Breast epithelium (tissue), 4 donors: ENCODE measurements around the gene NCAPD3. TPM values are rescaled to one million over a fixed set of nuclear protein-coding genes. Genes with fewer than 3 reads are reported as not detected.
A peak's percentile ranks its signal among the peaks of the same experiment; 100 is the strongest.
"Not testable (repeated sequence)": the region's sequence is repeated elsewhere in the genome, so short reads cannot be mapped to it uniquely, and the experiment has no call there.

Source experiments
- DNase-seq, 2 donors: peaks; one replicate each; pipeline ENCODE4 v3.0.0-alpha.2; 2019; ENCODE audit warnings: low spot score in 2 of 2
- H3K27ac ChIP-seq, 2 donors: fragments of 200-600 bp; sonication (generic) in 1 of 2; one replicate each; pipeline ENCODE4 v1.5.1; 2016 to 2019; ENCODE audit warnings: mild to moderate bottlenecking in 1 of 2
- H3K27me3 ChIP-seq, 2 donors: fragments of 200-600 bp; sonication (generic) in 1 of 2; one replicate each; pipeline versions ENCODE4 v1.5.1 to v1.6.0; 2017 to 2019; ENCODE audit warnings: control low read depth in 1 of 2, mild to moderate bottlenecking in 1 of 2
- H3K36me3 ChIP-seq: fragments of 200-600 bp; one replicate; pipeline ENCODE4 v1.5.1; 2019
- H3K4me1 ChIP-seq, 2 donors: fragments of 200-600 bp; sonication (generic); one replicate each; pipeline ENCODE4 v1.5.1; 2016 to 2019; ENCODE audit warnings: control low read depth in 1 of 2
- H3K4me3 ChIP-seq, 3 donors: fragments of 200-600 bp; sonication (generic); 1 replicate in 2 of 3; 2 replicates in 1 of 3; pipeline ENCODE4 v1.5.1; 2016 to 2019; ENCODE audit warnings: mild to moderate bottlenecking in 3 of 3, moderate library complexity in 2 of 3
- H3K9me3 ChIP-seq, 2 donors: fragments of 200-600 bp; sonication (generic) in 1 of 2; one replicate each; pipeline ENCODE4 v1.5.1; 2016 to 2019; ENCODE audit warnings: control low read depth in 1 of 2
- CTCF ChIP-seq, 3 donors: fragments of 450-650 bp; IDR thresholded peaks; one replicate each; pipeline ENCODE4 v1.5.1; 2016 to 2017; ENCODE audit warnings: antibody characterized with exemption in 3 of 3, mild to moderate bottlenecking in 3 of 3, moderate library complexity in 3 of 3
- POLR2A ChIP-seq: fragments of 450-650 bp; IDR thresholded peaks from one replicate; pipeline ENCODE4 v1.6.1; 2016; ENCODE audit warnings: antibody characterized with exemption, mild to moderate bottlenecking, moderate library complexity
- POLR2AphosphoS5 ChIP-seq, 3 donors: sonication (generic); formaldehyde crosslinking; IDR thresholded peaks; one replicate each; pipeline ENCODE4 v1.6.1; 2017; ENCODE audit warnings: antibody characterized with exemption in 3 of 3
- intact Hi-C: fragments of 100-400 bp; cut with DNase I; formaldehyde crosslinking; loops from one replicate; pipeline ENCODE4 v1.15.1; 2023; ENCODE audit warnings: low total_unique reads
- total RNA-seq, 3 donors: library from RNA; depleted of rRNA; stranded (reverse); fragments of >200 nt; gene quantifications; one replicate each; pipeline ENCODE4 v1.1.0, GENCODE V29; 2016

Gene NCAPD3
- total RNA-seq, 3 donors from 2014 or later = 12.0 to 16.5 (median 12.1) TPM

DNA sequence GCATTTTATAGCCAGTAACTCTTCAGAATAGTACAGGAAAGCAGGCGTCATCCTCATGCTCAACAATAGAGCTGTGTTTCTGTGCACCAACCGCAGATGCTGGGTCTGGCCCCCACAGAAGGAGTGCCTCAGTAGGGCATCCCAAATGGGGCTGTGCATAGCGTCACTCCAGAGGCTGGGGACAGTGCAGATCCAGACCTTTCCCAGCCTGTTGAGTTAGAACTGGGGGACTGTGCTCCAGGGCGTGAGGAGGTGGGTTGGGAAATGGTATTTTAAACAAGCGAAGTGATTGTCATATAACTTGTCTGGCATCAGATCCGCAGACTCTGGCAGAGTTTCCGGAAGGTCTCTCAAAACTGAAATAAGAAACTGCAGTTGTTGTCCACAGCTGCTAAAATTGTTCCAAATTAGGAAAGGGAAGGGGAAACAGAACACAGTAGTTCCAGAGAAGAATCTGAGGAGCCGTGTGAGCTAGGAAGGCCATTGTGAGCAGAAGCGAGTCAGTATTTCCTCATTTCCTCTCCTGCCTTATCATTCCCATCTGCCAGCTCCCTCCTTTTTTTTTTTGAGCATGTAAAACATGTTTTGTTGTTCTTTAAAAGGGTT lies 102.7 kb downstream of the NCAPD3 start:
- no peaks in the 10 kb centered on the region for H3K9me3 ChIP-seq
- peak overlapping the region; percentile 12 to 56 (median 20) for H3K4me3 ChIP-seq
- TF ChIP-seq CTCF (IDR thresholded peaks at IDR 0.05) (no peak), POLR2A (no peak), POLR2AphosphoS5 (IDR thresholded peaks at IDR 0.05) (no peak)
- peak in 1 of 2 donors; percentile 48 for DNase-seq
- intact Hi-C loops = no loop called here
- no peaks in the 10 kb centered on the region for H3K36me3 ChIP-seq
- no peaks in the 10 kb centered on the region for H3K4me1 ChIP-seq
- H3K27me3 ChIP-seq = no peaks in the 10 kb centered on the region
- peak overlapping the region; percentile 79 to 93 for H3K27ac ChIP-seq

DNA sequence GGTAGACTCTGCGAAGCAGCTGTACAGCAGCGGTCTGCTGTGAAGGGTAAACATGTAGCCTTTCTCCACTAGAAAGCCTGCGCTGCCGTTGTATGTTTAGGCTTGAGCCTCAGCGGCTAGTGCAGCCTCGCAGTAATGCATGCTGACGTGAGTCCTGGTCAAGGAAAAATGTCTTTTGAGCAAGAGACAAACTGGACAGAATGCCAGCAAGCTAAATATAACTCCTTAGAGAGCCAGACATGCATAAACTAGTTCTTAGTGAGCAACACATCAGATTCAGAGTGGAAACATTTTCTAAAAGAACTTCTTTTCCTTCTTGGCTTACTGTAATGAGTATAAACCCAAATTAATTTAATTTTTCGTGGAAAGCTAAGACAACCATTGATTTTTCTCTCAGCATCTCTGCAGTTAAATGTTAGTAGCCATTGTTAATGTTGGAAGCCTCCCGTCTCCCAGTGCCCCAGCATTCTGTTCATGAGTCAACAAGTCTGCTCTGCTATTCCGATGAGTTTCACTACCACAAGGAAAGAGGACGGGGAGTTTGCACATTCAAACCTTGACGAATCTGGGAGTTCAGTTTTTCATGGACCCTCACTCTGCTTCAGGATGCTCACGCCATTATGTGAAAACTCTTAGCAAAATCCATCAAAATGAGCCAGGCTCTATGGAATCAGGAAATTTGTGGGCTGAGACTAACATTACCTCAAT lies 103.5 kb downstream of the NCAPD3 start:
- H3K4me1 ChIP-seq = no peaks in the 10 kb centered on the region
- no peaks in the 10 kb centered on the region for H3K36me3 ChIP-seq
- intact Hi-C loops = no loop called here
- no peaks in the 10 kb centered on the region for H3K9me3 ChIP-seq
- TF ChIP-seq CTCF (IDR thresholded peaks at IDR 0.05) (no peak), POLR2AphosphoS5 (IDR thresholded peaks at IDR 0.05) (peak in 1 of 3 donors; percentile 19)
- no peaks in the 10 kb centered on the region for H3K27me3 ChIP-seq
- H3K27ac ChIP-seq = peak overlapping the region; percentile 79 to 93
- H3K4me3 ChIP-seq = peak overlapping the region; percentile 12 to 56 (median 20)
- DNase-seq = peak in 1 of 2 donors; percentile 43

- Histone ChIP-seq H3K36me3 (no peaks in the 10 kb centered on the region), H3K9me3 (no peaks in the 10 kb centered on the region), H3K27ac (peak overlapping the region; percentile 79 to 93), H3K4me1 (no peaks in the 10 kb centered on the region), H3K4me3 (no peak overlapping the region), H3K27me3 (no peaks in the 10 kb centered on the region)
- intact Hi-C loops = no loop called here
- no peak for DNase-seq
- no peak for TF ChIP-seq POLR2A
- TF ChIP-seq CTCF (IDR thresholded peaks at IDR 0.05) = no peak
- TF ChIP-seq POLR2AphosphoS5 (IDR thresholded peaks at IDR 0.05) = no peak
Measured at GRCh38 chr11:134119094-134119493, 104.7 kb downstream of the NCAPD3 start.

- Histone ChIP-seq H3K27me3 (no peaks in the 10 kb centered on the region), H3K4me1 (no peaks in the 10 kb centered on the region), H3K4me3 (no peak overlapping the region), H3K27ac (no peak overlapping the region), H3K36me3 (no peaks in the 10 kb centered on the region), H3K9me3 (no peaks in the 10 kb centered on the region)
- no peak for DNase-seq
- TF ChIP-seq POLR2AphosphoS5 (IDR thresholded peaks at IDR 0.05) (no peak), CTCF (IDR thresholded peaks at IDR 0.05) (no peak), POLR2A (no peak)
- intact Hi-C loops = no loop called here
Measured at GRCh38 chr11:134118006-134118405, 105.8 kb downstream of the NCAPD3 start.

- TF ChIP-seq POLR2A = no peak
- no peak for TF ChIP-seq POLR2AphosphoS5 (IDR thresholded peaks at IDR 0.05)
- no peak for TF ChIP-seq CTCF (IDR thresholded peaks at IDR 0.05)
- intact Hi-C loops = no loop called here
- Histone ChIP-seq H3K27me3 (no peaks in the 10 kb centered on the region), H3K4me3 (no peak overlapping the region), H3K36me3 (no peaks in the 10 kb centered on the region), H3K27ac (no peak overlapping the region), H3K4me1 (no peaks in the 10 kb centered on the region), H3K9me3 (no peaks in the 10 kb centered on the region)
- DNase-seq = no peak
Measured at GRCh38 chr11:134116210-134116609, 107.6 kb downstream of the NCAPD3 start.

DNA sequence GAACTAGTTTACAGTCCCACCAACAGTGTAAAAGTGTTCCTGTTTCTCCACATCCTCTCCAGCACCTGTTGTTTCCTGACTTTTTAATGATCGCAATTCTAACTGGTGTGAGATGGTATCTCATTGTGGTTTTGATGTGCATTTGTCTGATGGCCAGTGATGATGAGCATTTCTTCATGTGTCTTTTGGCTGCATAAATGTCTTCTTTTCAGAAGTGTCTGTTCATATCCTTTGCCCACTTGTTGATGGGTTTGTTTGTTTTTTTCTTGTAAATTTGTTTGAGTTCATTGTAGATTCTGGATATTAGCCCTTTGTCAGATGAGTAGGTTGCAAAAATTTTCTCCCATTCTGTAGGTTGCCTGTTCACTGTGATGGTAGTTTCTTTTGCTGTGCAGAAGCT lies 110.0 kb downstream of the NCAPD3 start:
- H3K4me1 ChIP-seq, intact Hi-C loops, H3K27ac ChIP-seq, H3K9me3 ChIP-seq, H3K36me3 ChIP-seq, H3K27me3 ChIP-seq, H3K4me3 ChIP-seq, DNase-seq: not testable (repeated sequence)
